HepG2 (cell line): ENCODE results near the gene RAB29. TPM values are rescaled to one million over a fixed set of nuclear protein-coding genes. Genes with fewer than 3 reads are reported as not detected.
A peak's percentile ranks its signal among the peaks of the same experiment; 100 is the strongest.

Source experiments
- ATAC-seq: fragments of 200-7000 bp; cut with Tn5 transposase; 3 replicates; pipeline ENCODE4 v1.9.1; 2020; ENCODE audit warnings: mild to moderate bottlenecking, moderate library complexity
- BruUV-seq: library from RNA; stranded (reverse); fragments of 400-500 nt; replicated peaks from 2 replicates; lab custom pipeline; 2021; lab: Mats Ljungman, UMichigan
- CTCF ChIA-PET: fragments of 300-600 bp; formaldehyde crosslinking; extraction: SDS; loops from one replicate; lab custom pipeline; 2021; ENCODE audit warnings: low total read pairs, inconsistent platforms, low intra/inter-chr PET ratio; lab: Yijun Ruan, JAX
- POLR2A ChIA-PET: fragments of 350-600 bp; sonication (Branson Sonifier 250); formaldehyde crosslinking; loops from one replicate; lab custom pipeline; 2020; ENCODE audit warnings: antibody characterized with exemption, inconsistent platforms; lab: Yijun Ruan, JAX
- DNase-seq: peaks from one replicate; pipeline ENCODE4 v3.0.0-alpha.2; 2015; ENCODE audit warnings: low spot score
- FAIRE-seq: peaks from 3 replicates; lab custom pipeline; 2011; peaks lifted over from hg19 to GRCh38; lab: Jason Lieb, UNC
- H2AFZ ChIP-seq: one replicate; pipeline ENCODE4 v1.6.1; 2011; ENCODE audit warnings: low read length, inconsistent platforms
- H3K27ac ChIP-seq: fragments of 300-600 bp; 3 replicates; pipeline ENCODE4 v1.8.0; 2011; ENCODE audit warnings: mixed run types, mild to moderate bottlenecking, mixed read lengths, low read length, inconsistent platforms; ENCODE audit not compliant: insufficient read depth; ENCODE audit errors: extremely low read length
- H3K27me3 ChIP-seq, 2 experiments: fragments of 200-600 bp in 1 of 2; 2 replicates in 1 of 2; 3 replicates in 1 of 2; pipeline versions ENCODE4 v1.6.0 to v1.8.0; 2011; ENCODE audit warnings: low read length in 2 of 2, mild to moderate bottlenecking in 2 of 2, moderate library complexity in 2 of 2, inconsistent platforms in 1 of 2; ENCODE audit not compliant: insufficient read depth in 2 of 2, control insufficient read depth in 1 of 2
- H3K36me3 ChIP-seq, 2 experiments: fragments of 200-600 bp in 1 of 2; replicated peaks in 1 of 2; 2 replicates in 1 of 2; 3 replicates in 1 of 2; pipeline versions ENCODE4 v1.5.1 to v1.8.0; 2011; ENCODE audit warnings: low read length in 2 of 2, inconsistent platforms in 1 of 2; ENCODE audit not compliant: insufficient read depth in 2 of 2, control insufficient read depth in 1 of 2
- H3K4me1 ChIP-seq: 2 replicates; pipeline ENCODE4 v1.5.1; 2012; ENCODE audit warnings: low read length, inconsistent platforms; ENCODE audit not compliant: insufficient read depth
- H3K4me2 ChIP-seq: 2 replicates; pipeline ENCODE4 v1.6.0; 2011; ENCODE audit warnings: low read depth, low read length, inconsistent platforms
- H3K4me3 ChIP-seq, 3 experiments: fragments of 200-600 bp in 1 of 3; sonication (generic), shearing (Covaris generic) in 1 of 3; replicated peaks in 1 of 3; 2 replicates each; pipeline ENCODE4 v1.5.1; 2011 to 2016; ENCODE audit warnings: low read length in 3 of 3, inconsistent platforms in 2 of 3, low read depth in 2 of 3, mild to moderate bottlenecking in 2 of 3, control low read depth in 1 of 3, mixed read lengths in 1 of 3; ENCODE audit not compliant: insufficient read depth in 1 of 3
- H3K79me2 ChIP-seq: one replicate; pipeline ENCODE4 v1.6.1; 2011; ENCODE audit warnings: low read length, inconsistent platforms; ENCODE audit not compliant: insufficient read depth
- H3K9ac ChIP-seq: 2 replicates; pipeline ENCODE4 v1.6.0; 2011; ENCODE audit warnings: mild to moderate bottlenecking, low read depth, low read length, inconsistent platforms; ENCODE audit not compliant: insufficient read depth
- H3K9me3 ChIP-seq: 2 replicates; pipeline ENCODE4 v1.5.1; 2012; ENCODE audit warnings: mild to moderate bottlenecking, low read length
- H4K20me1 ChIP-seq: 2 replicates; pipeline ENCODE4 v1.6.0; 2011; ENCODE audit warnings: inconsistent platforms, mild to moderate bottlenecking, low read length, moderate library complexity; ENCODE audit not compliant: insufficient read depth
- CBFB ChIP-seq: sonication (generic); formaldehyde crosslinking; IDR thresholded peaks from 2 replicates; pipeline ENCODE4 v1.4.0; 2020; ENCODE audit warnings: missing genetic modification reagents
- HIVEP1 ChIP-seq: sonication (generic); formaldehyde crosslinking; IDR thresholded peaks from 2 replicates; pipeline ENCODE4 v1.4.0; 2020; ENCODE audit warnings: mild to moderate bottlenecking, missing genetic modification reagents
- JUND ChIP-seq: sonication (generic); formaldehyde crosslinking; IDR thresholded peaks from 2 replicates; pipeline ENCODE4 v1.8.0; 2022; ENCODE audit warnings: mild to moderate bottlenecking, missing genetic modification reagents
- SIN3B ChIP-seq: fragments of 150-350 bp; IDR thresholded peaks from 2 replicates; pipeline ENCODE4 v1.6.1; 2014; ENCODE audit warnings: low read length
- TBX2 ChIP-seq: sonication (generic); formaldehyde crosslinking; IDR thresholded peaks from 2 replicates; pipeline ENCODE4 v1.5.0; 2020; ENCODE audit warnings: missing genetic modification reagents, mild to moderate bottlenecking, borderline replicate concordance
- ZBTB38 ChIP-seq: sonication (generic); formaldehyde crosslinking; IDR thresholded peaks from 2 replicates; pipeline ENCODE4 v1.5.1; 2020; ENCODE audit warnings: mild to moderate bottlenecking, missing genetic modification reagents
- ZNF180 ChIP-seq: sonication (generic); formaldehyde crosslinking; IDR thresholded peaks from 2 replicates; pipeline ENCODE4 v1.4.0; 2020; ENCODE audit warnings: low read depth, missing genetic modification reagents, borderline replicate concordance
- ZNF367 ChIP-seq: sonication (generic); formaldehyde crosslinking; IDR thresholded peaks from 2 replicates; pipeline ENCODE4 v1.4.0; 2020; ENCODE audit warnings: missing genetic modification reagents, borderline replicate concordance
- ZNF460 ChIP-seq: sonication (generic); formaldehyde crosslinking; IDR thresholded peaks from 2 replicates; pipeline ENCODE4 v1.5.1; 2020; ENCODE audit warnings: missing genetic modification reagents, mild to moderate bottlenecking, borderline replicate concordance
- ZNF646 ChIP-seq: sonication (generic); formaldehyde crosslinking; IDR thresholded peaks from 2 replicates; pipeline ENCODE4 v1.9.0; 2021; ENCODE audit warnings: mild to moderate bottlenecking, missing genetic modification reagents
- ZNF772 ChIP-seq: sonication (generic); formaldehyde crosslinking; IDR thresholded peaks from 2 replicates; pipeline ENCODE4 v1.5.0; 2020; ENCODE audit warnings: mild to moderate bottlenecking, missing genetic modification reagents
- WGBS: methylation state at CpG from one replicate; pipeline ENCODE4 v1.1.6; 2017; ENCODE audit warnings: low lambda C conversion rate; 5-methylcytosine and 5-hydroxymethylcytosine counted together
- in situ Hi-C: cut with HindIII; loops from 2 replicates; pipeline ENCODE4 v1.10.0; 2017; ENCODE audit warnings: low pct_unique_long_range_greater_than_20kb; ENCODE audit not compliant: extremely low pct_ligation_motif_present
- intact Hi-C: fragments of 100-400 bp; cut with micrococcal nuclease; formaldehyde crosslinking; loops from one replicate; pipeline ENCODE4 v1.10.0; 2022; ENCODE audit not compliant: unreplicated experiment
- polyA plus RNA-seq, 8 experiments: library from polyadenylated mRNA; depleted of rRNA in 3 of 8; stranded (reverse) in 7 of 8; unstranded in 1 of 8; fragments of >200 nt; fragmentation: Illumina TruSeq in 4 of 8; extraction: Trizol in 4 of 8; gene quantifications; 2 replicates each; pipeline versions ENCODE4 v1.2.1 to v1.2.3, GENCODE V29; 2011 to 2016; ENCODE audit warnings: low read depth in 4 of 8, missing spikeins in 1 of 8, mixed read lengths in 1 of 8; ENCODE audit not compliant: insufficient read depth in 1 of 8
- total RNA-seq, 5 experiments: library from RNA; depleted of rRNA; stranded (reverse); fragments of >200 nt; fragmentation: Illumina TruSeq; extraction: Trizol; gene quantifications; 2 replicates each; pipeline ENCODE4 v1.2.3, GENCODE V29; 2016; ENCODE audit warnings: low read depth in 1 of 5
- TF ChIP-seq, protein P1 (sequence below): sonication (generic); IDR thresholded peaks from 2 replicates; pipeline ENCODE4 v1.6.1; 2016; ENCODE audit warnings: low read depth, borderline replicate concordance
- TF ChIP-seq, protein P2 (sequence below): sonication (generic); formaldehyde crosslinking; IDR thresholded peaks from 2 replicates; pipeline ENCODE4 v1.8.1; 2022; ENCODE audit warnings: low read depth, mild to moderate bottlenecking, missing genetic modification reagents

RAB29 gene
- total and polyA plus RNA-seq, 2 of the 13 experiments (the other 11 are each of a cell fraction or from before 2014, with no cell fraction given): 8.7 to 10.1 TPM

- Histone ChIP-seq H4K20me1 (peaks cover 38% of the 10 kb centered on the region), H3K36me3 (no peaks in the 10 kb centered on the region), H3K27me3 (no peaks in the 10 kb centered on the region; a peak in 1 of 5 replicates), H3K79me2 (peaks cover 47% of the 10 kb centered on the region), H2AFZ (no peak overlapping the region), H3K9ac (peak overlapping the region; percentile 83), H3K4me1 (peaks cover 75% of the 10 kb centered on the region), H3K27ac (peak overlapping the region; percentile 92), H3K4me2 (peak overlapping the region; percentile 95), H3K4me3 (peak overlapping the region; percentile 65 to 81 (median 75)), H3K9me3 (no peaks in the 10 kb centered on the region)
- in situ Hi-C loops (no loop called here), intact Hi-C loops (no loop called here)
- ChIA-PET CTCF (no interaction called here), POLR2A (interaction anchor here (0.7 to 2.4 kb wide), 15 partner anchors 10 to 299 kb away, joined by 3 to 21 read pairs (median 4); partner anchors contain the start of genes RAB29 and SLC45A3)
- FAIRE-seq: peak; percentile 55
- peak; percentile 93 for DNase-seq
- whole genome bisulfite sequencing: 4% methylated on average over 20 of the region's 81 CpGs
- peak; percentile 83 for ATAC-seq
- BruUV-seq: TSS peak; percentile 45
- TF ChIP-seq ZNF772 (CRISPR knock-in tag) (peak; percentile 73), TBX2 (CRISPR knock-in tag) (peak; percentile 94), ZNF367 (CRISPR knock-in tag) (no peak; the same call in 1 of the 2 replicates), SIN3B (no peak), CBFB (CRISPR knock-in tag) (peak; percentile 84), ZNF180 (no peak), ZNF646 (CRISPR knock-in tag) (no peak), JUND (no peak), ZBTB38 (CRISPR knock-in tag) (peak; percentile 68; the same call in 1 of the 2 replicates), HIVEP1 (CRISPR knock-in tag) (peak; percentile 92), ZNF460 (CRISPR knock-in tag) (peak; percentile 56; the same call in 1 of the 2 replicates)
- TF ChIP-seq, protein P1, sequence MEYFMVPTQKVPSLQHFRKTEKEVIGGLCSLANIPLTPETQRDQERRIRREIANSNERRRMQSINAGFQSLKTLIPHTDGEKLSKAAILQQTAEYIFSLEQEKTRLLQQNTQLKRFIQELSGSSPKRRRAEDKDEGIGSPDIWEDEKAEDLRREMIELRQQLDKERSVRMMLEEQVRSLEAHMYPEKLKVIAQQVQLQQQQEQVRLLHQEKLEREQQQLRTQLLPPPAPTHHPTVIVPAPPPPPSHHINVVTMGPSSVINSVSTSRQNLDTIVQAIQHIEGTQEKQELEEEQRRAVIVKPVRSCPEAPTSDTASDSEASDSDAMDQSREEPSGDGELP: peak; percentile 58; the same call in 1 of the 2 replicates
- TF ChIP-seq, protein P2, sequence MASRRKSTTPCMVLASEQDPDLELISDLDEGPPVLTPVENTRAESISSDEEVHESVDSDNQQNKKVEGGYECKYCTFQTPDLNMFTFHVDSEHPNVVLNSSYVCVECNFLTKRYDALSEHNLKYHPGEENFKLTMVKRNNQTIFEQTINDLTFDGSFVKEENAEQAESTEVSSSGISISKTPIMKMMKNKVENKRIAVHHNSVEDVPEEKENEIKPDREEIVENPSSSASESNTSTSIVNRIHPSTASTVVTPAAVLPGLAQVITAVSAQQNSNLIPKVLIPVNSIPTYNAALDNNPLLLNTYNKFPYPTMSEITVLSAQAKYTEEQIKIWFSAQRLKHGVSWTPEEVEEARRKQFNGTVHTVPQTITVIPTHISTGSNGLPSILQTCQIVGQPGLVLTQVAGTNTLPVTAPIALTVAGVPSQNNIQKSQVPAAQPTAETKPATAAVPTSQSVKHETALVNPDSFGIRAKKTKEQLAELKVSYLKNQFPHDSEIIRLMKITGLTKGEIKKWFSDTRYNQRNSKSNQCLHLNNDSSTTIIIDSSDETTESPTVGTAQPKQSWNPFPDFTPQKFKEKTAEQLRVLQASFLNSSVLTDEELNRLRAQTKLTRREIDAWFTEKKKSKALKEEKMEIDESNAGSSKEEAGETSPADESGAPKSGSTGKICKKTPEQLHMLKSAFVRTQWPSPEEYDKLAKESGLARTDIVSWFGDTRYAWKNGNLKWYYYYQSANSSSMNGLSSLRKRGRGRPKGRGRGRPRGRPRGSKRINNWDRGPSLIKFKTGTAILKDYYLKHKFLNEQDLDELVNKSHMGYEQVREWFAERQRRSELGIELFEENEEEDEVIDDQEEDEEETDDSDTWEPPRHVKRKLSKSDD (CRISPR knock-in tag): 0 out of 2 replicates have a peak, but pooled peaks have one; percentile 23
These were observed 25.8 kb downstream of the RAB29 start for GRCh38 chr1:205749234-205750137.
